ENCODE results near the gene PLXNA2. TPM values are rescaled to one million over a fixed set of nuclear protein-coding genes. Genes with fewer than 3 reads are reported as not detected.

PLXNA2 gene
- total and polyA plus RNA-seq, 2 of the 13 experiments (the other 11 are each of a cell fraction or from before 2014, with no cell fraction given): 1.1 to 2.1 TPM

- TF ChIP-seq FUBP1 (CRISPR knock-in tag; IDR thresholded peaks at IDR 0.05; ENCODE audit: borderline replicate concordance) (0 out of 2 replicates have a peak, but pooled peaks have one; percentile 40), SKIL (CRISPR knock-in tag; IDR thresholded peaks at IDR 0.05; ENCODE audit: borderline replicate concordance) (peak; percentile 67; the same call in 1 of the 2 replicates), ZGPAT (CRISPR knock-in tag; IDR thresholded peaks at IDR 0.05) (peak; percentile 51; the same call in 1 of the 2 replicates), ZNF10 (CRISPR knock-in tag; IDR thresholded peaks at IDR 0.05; ENCODE audit: borderline replicate concordance, low read depth) (no peak), ARID2 (CRISPR knock-in tag; IDR thresholded peaks at IDR 0.05; ENCODE audit: borderline replicate concordance) (0 out of 2 replicates have a peak, but pooled peaks have one; percentile 32), ZNF430 (CRISPR knock-in tag; IDR thresholded peaks at IDR 0.05) (0 out of 2 replicates have a peak, but pooled peaks have one; percentile 46), ZNF724P (CRISPR knock-in tag; IDR thresholded peaks at IDR 0.05; ENCODE audit: borderline replicate concordance) (no peak), TBX3 (IDR thresholded peaks at IDR 0.05; ENCODE audit: borderline replicate concordance) (peak; percentile 79; the same call in 1 of the 2 replicates), KDM4B (CRISPR knock-in tag; IDR thresholded peaks at IDR 0.05) (no peak), ZKSCAN5 (CRISPR knock-in tag; IDR thresholded peaks at IDR 0.05) (no peak), SAFB2 (CRISPR knock-in tag; IDR thresholded peaks at IDR 0.05; ENCODE audit: borderline replicate concordance, low read depth) (no peak), ZNF451 (CRISPR knock-in tag; IDR thresholded peaks at IDR 0.05) (no peak), ZNF484 (CRISPR knock-in tag; IDR thresholded peaks at IDR 0.05; ENCODE audit: borderline replicate concordance, low read depth) (no peak), ZFX (CRISPR knock-in tag; IDR thresholded peaks at IDR 0.05; ENCODE audit: low read depth) (peak; percentile 44), ZMAT3 (CRISPR knock-in tag; conservative IDR thresholded peaks at IDR 0.05) (no peak), SRF (IDR thresholded peaks at IDR 0.05; ENCODE audit: low read depth, low read length) (peak; percentile 67; the same call in 1 of the 2 replicates), EZH2 (conservative IDR thresholded peaks at IDR 0.05; ENCODE audit: low read depth, low read length) (no peak), PITX1 (CRISPR knock-in tag; IDR thresholded peaks at IDR 0.05) (peak; percentile 34; the same call in 1 of the 2 replicates), TFDP1 (CRISPR knock-in tag; IDR thresholded peaks at IDR 0.05; ENCODE audit: borderline replicate concordance) (no peak), RFXANK (CRISPR knock-in tag; IDR thresholded peaks at IDR 0.05) (no peak), POLR2AphosphoS5 (IDR thresholded peaks at IDR 0.05; ENCODE audit: low read depth, low read length) (no peak), ZNF550 (CRISPR knock-in tag; IDR thresholded peaks at IDR 0.05; ENCODE audit: borderline replicate concordance) (no peak), FLYWCH1 (CRISPR knock-in tag; IDR thresholded peaks at IDR 0.05) (no peak), SIN3B (IDR thresholded peaks at IDR 0.05; ENCODE audit: low read length) (no peak)
These were observed 8.0 kb downstream of the PLXNA2 start (continued) for GRCh38 chr1:208235982-208236761.

All from HepG2 (cell line).